OCI-LY7 (cell line): ENCODE data around the gene CGNL1. TPM values are rescaled to one million over a fixed set of nuclear protein-coding genes. Genes with fewer than 3 reads are reported as not detected.

Experiments
- BruUV-seq: library from RNA; stranded (reverse); fragments of 400-500 nt; replicated peaks from 2 replicates; lab custom pipeline; 2021; lab: Mats Ljungman, UMichigan
- CTCF ChIA-PET: fragments of 300-600 bp; sonication (Branson Sonifier 250); formaldehyde crosslinking; loops from one replicate; lab custom pipeline; 2022; ENCODE audit warnings: antibody characterized with exemption; ENCODE audit not compliant: unreplicated experiment; lab: Charles Lee
- POLR2A ChIA-PET: fragments of 300-600 bp; sonication (Branson Sonifier 250); formaldehyde crosslinking; loops from one replicate; lab custom pipeline; 2022; ENCODE audit warnings: antibody characterized with exemption; lab: Charles Lee
- DNase-seq: peaks from one replicate; pipeline ENCODE4 v3.0.0-alpha.2; 2015; ENCODE audit warnings: low spot score
- H2AFZ ChIP-seq: fragments of 200-600 bp; sonication (generic), shearing (Covaris generic); 2 replicates; pipeline ENCODE4 v1.6.1; 2014; ENCODE audit warnings: mild to moderate bottlenecking, antibody characterized with exemption, low read length, moderate library complexity
- H3K27ac ChIP-seq: fragments of 200-600 bp; sonication (generic); 2 replicates; pipeline ENCODE4 v1.5.1; 2014; ENCODE audit warnings: mixed run types, low read depth, mild to moderate bottlenecking, moderate library complexity, low read length, inconsistent platforms; ENCODE audit not compliant: poor library complexity, severe bottlenecking
- H3K36me3 ChIP-seq: fragments of 200-600 bp; sonication (generic); 2 replicates; pipeline ENCODE4 v1.6.1; 2014; ENCODE audit warnings: mild to moderate bottlenecking, antibody characterized with exemption, low read length, moderate library complexity, mixed read lengths; ENCODE audit not compliant: insufficient read depth
- H3K4me1 ChIP-seq: fragments of 200-600 bp; sonication (generic); 2 replicates; pipeline ENCODE4 v1.5.1; 2014; ENCODE audit warnings: mild to moderate bottlenecking, low read length; ENCODE audit not compliant: insufficient read depth, poor library complexity, severe bottlenecking
- H3K4me2 ChIP-seq: fragments of 200-600 bp; sonication (generic); 2 replicates; pipeline ENCODE4 v1.6.1; 2014; ENCODE audit warnings: mild to moderate bottlenecking, low read length
- H3K4me3 ChIP-seq: fragments of 200-600 bp; sonication (generic); 2 replicates; pipeline ENCODE4 v1.5.1; 2014; ENCODE audit warnings: mild to moderate bottlenecking, low read depth, low read length; ENCODE audit not compliant: poor library complexity, severe bottlenecking
- H3K79me2 ChIP-seq: fragments of 200-600 bp; sonication (generic); 2 replicates; pipeline ENCODE4 v1.6.1; 2016; ENCODE audit warnings: low read depth, mild to moderate bottlenecking, low read length, moderate library complexity, mixed read lengths; ENCODE audit not compliant: insufficient read depth
- H3K9me2 ChIP-seq: fragments of 200-600 bp; sonication (generic); 2 replicates; pipeline ENCODE4 v1.6.1; 2016; ENCODE audit warnings: mild to moderate bottlenecking, low read length, mixed read lengths; ENCODE audit not compliant: insufficient read depth
- H3K9me3 ChIP-seq: fragments of 200-600 bp; sonication (generic); 2 replicates; pipeline ENCODE4 v1.6.1; 2014; ENCODE audit warnings: mild to moderate bottlenecking, mixed run types, low read length, mixed read lengths
- H4K20me1 ChIP-seq: fragments of 200-600 bp; sonication (generic); 2 replicates; pipeline ENCODE4 v1.6.1; 2014; ENCODE audit warnings: mild to moderate bottlenecking, antibody characterized with exemption, low read length, moderate library complexity, mixed read lengths; ENCODE audit not compliant: insufficient read depth
- CTCF ChIP-seq: fragments of 200-600 bp; sonication (generic); conservative IDR thresholded peaks from 2 replicates; pipeline ENCODE4 v1.5.1; 2014; ENCODE audit warnings: mild to moderate bottlenecking, antibody characterized with exemption, low read length, moderate library complexity, mixed read lengths
- EZH2phosphoT487 ChIP-seq: fragments of 200-600 bp; sonication (generic); IDR thresholded peaks from 2 replicates; pipeline ENCODE4 v1.6.1; 2018; ENCODE audit warnings: low read depth, borderline replicate concordance, mild to moderate bottlenecking, mixed run types, antibody characterized with exemption, low read length, moderate library complexity, mixed read lengths
- intact Hi-C: fragments of 100-400 bp; cut with micrococcal nuclease; formaldehyde crosslinking; loops from one replicate; pipeline ENCODE4 v1.10.0; 2022; ENCODE audit not compliant: unreplicated experiment
- total RNA-seq, 2 experiments: library from RNA; depleted of rRNA in 1 of 2; stranded (reverse); fragments of >200 nt in 1 of 2; shearing (Covaris generic) in 1 of 2; gene quantifications; 2 replicates each; pipeline ENCODE4 v1.2.3, GENCODE V29; 2014 to 2022

The CGNL1 gene
- total RNA-seq, 2 experiments from 2014 or later: 0.04 TPM; not detected in 1

DNA sequence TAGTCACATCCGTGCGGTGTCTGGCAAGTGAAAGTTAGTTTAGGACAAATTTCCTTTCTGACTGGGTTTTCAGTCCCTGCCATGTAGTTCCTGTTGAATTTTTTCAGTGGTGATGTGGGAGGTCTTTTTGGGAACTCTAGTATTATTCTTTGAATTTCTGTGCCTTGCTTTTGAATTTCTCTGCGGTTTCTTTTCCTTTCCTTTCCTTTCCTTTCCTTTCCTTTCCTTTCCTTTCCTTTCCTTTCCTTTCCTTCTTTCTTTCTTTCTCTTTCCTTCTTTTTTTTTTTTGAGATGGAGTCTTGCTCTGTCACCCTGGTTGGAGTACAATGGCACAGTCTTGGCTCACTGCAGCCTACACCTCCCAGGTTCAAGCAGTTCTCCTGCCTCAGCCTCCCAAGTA is 88.2 kb downstream of the CGNL1 start:
- intact Hi-C loops: no loop called here
- no peak for TF ChIP-seq EZH2phosphoT487
- TF ChIP-seq CTCF: no peak
- ChIA-PET POLR2A (no interaction called here), CTCF (no interaction called here)
- Histone ChIP-seq H3K79me2 (no peaks in the 10 kb centered on the region), H3K4me1 (no peaks in the 10 kb centered on the region), H3K9me2 (no peaks in the 10 kb centered on the region), H4K20me1 (no peaks in the 10 kb centered on the region), H3K4me3 (no peak overlapping the region), H3K4me2 (no peak overlapping the region), H3K9me3 (no peaks in the 10 kb centered on the region), H2AFZ (no peak overlapping the region), H3K36me3 (no peaks in the 10 kb centered on the region), H3K27ac (no peak overlapping the region)
- no peak for DNase-seq
- no TSS peak for BruUV-seq

DNA sequence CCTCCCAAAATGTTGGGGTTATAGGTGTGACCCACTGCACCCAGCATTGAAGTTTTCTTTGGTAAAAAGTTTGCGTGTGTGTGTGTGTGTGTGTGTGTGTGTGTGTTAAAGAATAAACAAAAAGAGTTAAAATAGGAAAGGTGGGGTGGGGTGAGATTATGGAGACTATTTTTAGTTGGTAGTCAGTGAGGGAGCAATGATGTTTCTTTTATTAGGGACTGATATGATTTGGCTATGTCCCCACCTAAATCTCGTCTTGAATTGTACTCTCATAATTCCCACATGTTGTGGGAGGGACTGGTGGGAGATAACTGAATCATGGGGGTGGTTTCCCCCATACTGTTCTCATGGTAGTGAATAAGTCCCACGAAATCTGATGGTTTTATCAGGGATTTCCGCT is 92.2 kb downstream of the CGNL1 start:
- no peaks in the 10 kb centered on the region for H3K79me2 ChIP-seq
- H3K27ac ChIP-seq: no peak overlapping the region
- no peaks in the 10 kb centered on the region for H4K20me1 ChIP-seq
- no peak overlapping the region for H3K4me2 ChIP-seq
- no peaks in the 10 kb centered on the region for H3K4me1 ChIP-seq
- no peak for TF ChIP-seq CTCF
- no peak for TF ChIP-seq EZH2phosphoT487
- BruUV-seq: no TSS peak
- H3K4me3 ChIP-seq: no peak overlapping the region
- no peaks in the 10 kb centered on the region for H3K9me3 ChIP-seq
- H3K36me3 ChIP-seq: no peaks in the 10 kb centered on the region
- intact Hi-C loops: no loop called here
- H3K9me2 ChIP-seq: no peaks in the 10 kb centered on the region
- POLR2A ChIA-PET: interaction anchor here (0.7 kb wide), 1 partner anchor 13 kb away, joined by 3 read pairs; no protein-coding TSS in a partner anchor
- CTCF ChIA-PET: no interaction called here
- no peak overlapping the region for H2AFZ ChIP-seq
- DNase-seq: no peak

- CTCF ChIA-PET: no interaction called here
- no peaks in the 10 kb centered on the region for H3K36me3 ChIP-seq
- H3K4me2 ChIP-seq: no peak overlapping the region
- no peak overlapping the region for H2AFZ ChIP-seq
- H3K4me3 ChIP-seq: no peak overlapping the region
- no peaks in the 10 kb centered on the region for H3K4me1 ChIP-seq
- no TSS peak for BruUV-seq
- H3K9me3 ChIP-seq: no peaks in the 10 kb centered on the region
- H3K79me2 ChIP-seq: no peaks in the 10 kb centered on the region
- H3K27ac ChIP-seq: no peak overlapping the region
- intact Hi-C loops: no loop called here
- DNase-seq: no peak
- H3K9me2 ChIP-seq: no peaks in the 10 kb centered on the region
- TF ChIP-seq CTCF (no peak), EZH2phosphoT487 (no peak)
- no peaks in the 10 kb centered on the region for H4K20me1 ChIP-seq
- POLR2A ChIA-PET: no interaction called here
These were observed 94.2 kb downstream of the CGNL1 start for GRCh38 chr15:57470543-57470942.
